ENCODE data around the gene MRGPRG.

Gene MRGPRG

DNA sequence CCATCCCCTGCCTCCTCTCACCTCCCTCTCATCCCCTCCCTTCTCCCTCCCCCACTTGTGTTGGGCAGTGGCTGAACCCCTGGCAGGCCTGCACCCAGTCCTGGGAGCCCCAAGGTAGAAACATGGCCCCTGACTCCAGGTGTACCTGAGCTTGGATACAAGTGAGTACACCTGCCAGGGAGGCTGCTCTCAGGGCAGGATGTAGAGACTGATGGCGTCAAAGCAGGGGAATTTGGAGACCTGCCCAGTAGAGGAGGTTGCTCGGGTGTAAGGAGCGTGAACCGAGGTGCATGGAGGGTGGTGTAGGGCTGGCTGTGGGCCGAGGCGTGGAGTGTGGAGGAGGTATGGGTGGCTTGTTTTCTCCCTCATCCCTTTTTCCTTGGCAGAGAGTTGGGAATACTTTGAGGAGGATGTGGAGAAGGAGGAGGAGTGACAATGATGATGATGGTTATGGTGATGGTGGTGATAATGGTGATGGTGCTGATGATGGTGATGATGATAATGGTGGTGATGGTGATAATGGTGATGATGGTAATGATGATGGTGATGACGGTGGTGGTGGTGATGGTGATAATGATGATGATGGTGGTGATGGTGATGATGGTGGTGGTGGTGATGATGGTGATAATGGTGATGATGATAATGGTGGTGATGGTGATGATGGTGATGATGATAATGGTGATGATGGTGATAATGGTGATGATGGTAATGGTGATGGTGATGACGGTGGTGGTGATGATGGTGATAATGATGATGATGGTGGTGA, 12.3 kb downstream of the MRGPRG start:
- no peak for DNase-seq

DNA sequence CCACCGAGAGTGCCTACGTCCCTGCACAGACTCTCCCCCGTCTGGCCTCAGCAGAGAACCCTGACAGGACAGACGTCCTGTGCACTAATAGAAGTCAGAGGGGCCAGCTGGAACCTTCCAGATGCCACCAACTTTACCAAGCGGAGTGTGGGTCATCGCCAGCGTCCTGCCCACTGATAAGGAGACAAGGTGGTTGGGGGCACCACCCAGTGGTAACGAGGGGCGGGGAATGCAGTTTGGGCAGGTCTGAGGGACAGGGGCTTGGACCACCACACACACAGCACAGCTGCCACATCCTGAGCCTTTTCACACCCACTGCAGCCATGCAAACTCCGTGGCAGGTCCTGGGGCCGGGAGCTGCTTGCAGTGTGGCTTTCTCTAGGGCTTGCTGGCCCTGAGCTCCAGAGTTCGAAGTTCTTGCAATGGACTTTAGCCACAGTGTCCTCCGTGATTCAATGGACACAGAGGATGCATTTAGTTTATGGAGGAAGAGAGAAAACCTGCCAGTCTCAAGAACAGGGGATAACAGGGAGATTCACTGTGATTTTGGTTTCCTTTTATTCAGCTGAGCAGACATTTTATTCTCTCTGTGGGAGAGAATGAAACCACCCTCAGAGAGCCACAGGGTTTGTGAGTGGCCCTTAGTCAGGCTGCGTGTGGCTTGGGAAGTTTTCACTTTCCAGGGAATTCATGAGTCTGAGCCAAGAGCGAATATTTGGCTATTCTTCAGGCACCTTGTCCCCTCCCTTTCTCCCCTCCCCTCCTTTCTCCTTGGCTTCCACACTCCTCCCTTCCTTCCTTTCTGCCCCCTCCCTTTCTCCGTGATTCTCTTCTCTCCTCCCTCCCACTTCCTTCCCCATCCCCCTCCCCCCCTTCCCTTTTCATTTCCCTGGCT, 13.1 kb downstream of the MRGPRG start:
- DNase-seq, result no peak

DNA sequence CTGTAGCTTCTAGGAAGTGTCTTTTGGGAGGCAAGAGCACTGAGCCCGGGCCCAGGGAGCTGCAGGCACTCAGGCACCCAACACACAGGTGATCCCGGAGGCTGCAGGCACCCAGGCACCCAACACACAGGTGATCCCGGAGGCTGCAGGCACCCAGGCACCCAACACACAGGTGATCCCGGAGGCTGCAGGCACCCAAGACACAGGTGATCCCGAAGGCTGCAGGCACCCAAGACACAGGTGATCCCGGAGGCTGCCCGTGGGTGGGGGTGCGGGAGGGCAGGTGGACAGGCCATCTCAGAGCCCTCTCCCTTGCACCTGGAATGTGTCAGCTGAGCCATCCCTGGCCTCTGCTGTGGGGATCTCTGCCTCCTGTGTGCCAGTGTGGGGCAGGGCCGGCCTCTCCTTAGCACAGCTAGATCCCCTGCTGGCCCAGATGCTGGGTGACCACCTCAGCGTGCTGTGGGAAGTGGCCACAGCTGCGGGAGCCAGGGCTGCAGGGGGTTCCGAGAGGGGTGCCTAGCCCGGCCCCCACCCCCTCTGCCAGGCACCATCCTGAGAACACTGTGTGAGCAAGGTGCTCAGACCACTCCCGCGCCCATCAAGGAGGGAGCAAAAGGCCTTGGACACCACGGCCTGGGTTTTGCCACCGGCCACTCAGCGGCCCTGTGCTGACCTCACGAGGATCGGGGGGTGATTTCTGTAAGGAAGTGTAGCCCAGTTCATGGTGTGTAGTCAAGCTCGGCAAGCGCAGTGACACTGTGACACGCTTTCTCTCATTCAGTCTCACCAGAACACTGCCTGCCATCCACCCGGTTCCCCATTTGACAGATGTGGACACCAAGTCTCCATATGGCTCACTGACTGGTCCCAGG, 14.2 kb downstream of the MRGPRG start:
- DNase-seq, result no peak

DNA sequence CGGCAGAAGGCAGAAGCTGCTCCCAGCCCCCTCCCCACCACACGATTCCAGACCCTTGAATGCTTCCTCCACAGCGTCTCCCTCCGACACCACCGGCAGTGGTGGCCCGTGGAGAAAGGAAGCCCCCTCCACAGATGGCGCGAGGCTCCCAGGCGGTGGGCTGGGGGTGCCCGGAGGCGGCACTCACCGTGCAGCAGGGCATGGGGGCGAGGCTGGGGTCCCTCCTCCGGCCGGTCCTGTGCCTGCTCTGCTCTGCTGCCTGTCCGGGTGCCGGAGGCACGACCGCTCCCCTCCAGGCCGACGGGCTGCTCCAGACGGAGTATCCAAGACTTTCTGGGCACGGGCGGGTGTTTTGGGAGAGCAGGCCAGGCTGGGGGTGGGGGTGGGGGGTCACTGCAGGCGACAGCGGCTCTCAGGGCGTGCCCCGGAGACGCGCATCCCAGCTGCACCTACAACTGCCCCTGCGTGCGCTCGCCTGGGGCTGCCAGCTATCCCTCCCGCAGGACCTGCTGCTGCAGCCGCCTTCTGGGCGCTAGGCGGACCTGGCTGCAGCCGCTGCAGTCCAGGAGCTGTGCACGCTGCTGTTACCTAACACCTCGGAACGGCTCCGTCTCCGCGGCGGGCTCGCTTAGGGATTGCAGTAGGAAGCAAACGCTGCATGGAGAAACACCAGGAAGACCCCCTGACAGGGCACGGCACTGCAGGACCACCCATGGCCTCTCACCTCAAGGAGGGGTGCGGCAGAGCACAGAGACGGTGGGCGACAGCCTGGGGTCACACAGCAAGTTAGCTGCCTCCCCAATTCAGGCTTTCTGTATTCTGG, 15.2 kb downstream of the MRGPRG start:
- DNase-seq, result no peak

- no peak for DNase-seq
Measured at GRCh38 chr11:3202759-3203158, 15.9 kb downstream of the MRGPRG start.

GRCh38 chr11:3202305-3202704, 16.3 kb downstream of the MRGPRG start:
- DNase-seq, result no peak

DNA sequence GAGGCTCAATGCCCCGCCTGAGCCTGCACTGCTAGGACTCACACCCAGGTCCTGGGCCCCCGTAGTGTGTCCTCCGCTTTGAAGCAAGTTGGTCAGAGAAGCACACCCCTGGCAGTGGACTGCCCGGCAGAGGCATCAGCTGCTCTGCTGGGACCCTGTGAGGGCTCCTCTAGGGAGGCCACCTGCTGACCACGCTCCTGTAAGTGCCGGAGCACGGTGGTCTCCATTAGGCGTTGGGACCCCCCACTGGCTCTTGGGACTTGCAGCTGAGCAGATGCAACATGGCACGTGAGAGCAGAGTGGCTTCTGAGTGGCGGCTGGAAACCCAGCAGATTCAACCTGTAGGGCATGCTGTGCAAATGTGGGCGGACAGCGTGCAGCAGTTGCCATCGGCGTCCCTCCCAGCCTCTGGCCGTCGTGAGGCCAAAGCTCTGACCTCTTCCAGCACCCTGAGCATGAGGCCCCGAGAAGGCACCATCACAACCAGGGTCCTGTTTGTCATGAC, 16.9 kb downstream of the MRGPRG start:
- no peak for DNase-seq

DNA sequence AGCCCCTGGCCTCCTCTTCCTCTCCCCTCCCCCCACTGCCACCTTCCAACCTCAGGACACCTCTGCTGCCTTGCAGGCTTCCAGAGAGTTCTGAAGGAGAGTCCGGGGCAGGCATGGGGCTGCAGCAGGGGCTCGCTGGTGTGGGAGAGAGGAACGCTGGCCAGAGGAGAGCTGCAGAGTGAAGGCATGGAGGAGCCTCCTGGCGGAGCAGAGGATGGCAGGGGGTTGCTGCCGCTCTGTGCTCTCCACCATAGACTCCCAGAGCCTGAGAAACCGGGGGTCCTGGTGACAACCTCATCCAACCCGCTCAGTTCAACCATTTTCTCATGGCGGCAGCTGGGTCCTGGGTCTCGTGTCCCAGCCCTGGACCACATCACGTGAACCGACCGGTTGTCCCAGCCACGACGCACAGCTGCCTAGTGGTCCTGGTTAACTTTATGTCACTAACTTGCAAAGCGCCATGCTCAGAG, 17.5 kb downstream of the MRGPRG start:
- DNase-seq, result no peak

- DNase-seq, result no peak
Measured at GRCh38 chr11:3200388-3201111, 18.1 kb downstream of the MRGPRG start.

DNA sequence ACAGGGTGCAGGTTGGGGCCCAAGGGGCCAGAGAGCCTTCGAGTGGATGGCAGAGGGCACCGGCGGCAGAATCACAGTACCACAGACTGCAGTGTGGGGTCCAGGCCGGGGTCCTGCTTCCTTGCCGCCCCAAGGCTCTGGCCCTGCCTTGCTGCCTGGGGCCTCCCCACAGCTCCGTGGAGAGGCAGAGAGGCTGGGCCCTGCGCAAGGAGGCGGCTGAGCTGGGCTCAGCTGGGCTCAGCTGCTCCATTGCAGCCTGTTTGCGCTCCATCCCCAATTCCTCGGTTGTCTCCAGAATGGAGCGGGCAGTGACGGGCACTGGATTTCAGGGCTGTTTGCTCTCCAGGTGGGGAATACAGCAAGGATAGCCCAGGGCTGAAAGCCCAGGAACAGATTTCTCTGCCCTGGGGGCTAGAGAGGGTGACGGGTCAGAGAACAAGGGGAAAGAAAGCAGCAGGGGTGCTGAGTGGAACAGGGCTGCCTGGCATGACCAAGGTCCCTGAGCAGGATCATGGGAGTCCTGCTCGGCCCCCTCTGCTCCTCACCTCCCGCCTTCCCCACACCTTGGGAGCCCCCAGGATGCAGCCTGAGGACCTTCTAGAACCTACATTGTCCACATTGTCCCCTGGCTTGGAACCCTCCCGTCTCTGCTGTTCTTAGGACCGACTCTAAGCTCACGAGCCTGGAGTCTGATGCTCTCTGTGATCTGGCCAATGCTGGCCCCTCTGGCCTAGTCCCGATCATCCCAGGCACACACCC, 18.9 kb downstream of the MRGPRG start:
- no peak for DNase-seq

DNA sequence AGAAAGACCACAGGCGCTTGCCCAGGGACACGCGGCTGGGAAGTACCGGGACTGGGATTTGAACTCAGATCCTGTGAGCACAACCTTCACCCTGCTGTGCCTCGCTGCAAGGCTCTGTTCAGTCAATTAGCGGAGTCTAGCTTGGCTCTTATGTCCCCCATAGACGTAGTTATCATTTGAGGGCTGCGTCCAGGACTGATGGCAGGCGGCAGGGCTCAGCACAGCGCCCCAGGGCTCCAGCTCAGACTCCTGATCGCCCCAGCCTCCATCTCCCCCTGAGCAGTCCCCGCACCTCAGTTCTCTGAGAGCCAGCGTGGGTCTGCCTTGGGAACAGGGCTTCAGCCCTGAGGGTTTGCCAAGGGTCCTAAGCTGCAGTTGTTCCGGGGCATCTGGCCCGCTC, 19.8 kb downstream of the MRGPRG start:
- DNase-seq, result no peak

- no peak for DNase-seq
Measured at GRCh38 chr11:3197878-3198528, 20.6 kb downstream of the MRGPRG start.

- DNase-seq, result no peak
Measured at GRCh38 chr11:3197044-3197695, 21.4 kb downstream of the MRGPRG start.

DNA sequence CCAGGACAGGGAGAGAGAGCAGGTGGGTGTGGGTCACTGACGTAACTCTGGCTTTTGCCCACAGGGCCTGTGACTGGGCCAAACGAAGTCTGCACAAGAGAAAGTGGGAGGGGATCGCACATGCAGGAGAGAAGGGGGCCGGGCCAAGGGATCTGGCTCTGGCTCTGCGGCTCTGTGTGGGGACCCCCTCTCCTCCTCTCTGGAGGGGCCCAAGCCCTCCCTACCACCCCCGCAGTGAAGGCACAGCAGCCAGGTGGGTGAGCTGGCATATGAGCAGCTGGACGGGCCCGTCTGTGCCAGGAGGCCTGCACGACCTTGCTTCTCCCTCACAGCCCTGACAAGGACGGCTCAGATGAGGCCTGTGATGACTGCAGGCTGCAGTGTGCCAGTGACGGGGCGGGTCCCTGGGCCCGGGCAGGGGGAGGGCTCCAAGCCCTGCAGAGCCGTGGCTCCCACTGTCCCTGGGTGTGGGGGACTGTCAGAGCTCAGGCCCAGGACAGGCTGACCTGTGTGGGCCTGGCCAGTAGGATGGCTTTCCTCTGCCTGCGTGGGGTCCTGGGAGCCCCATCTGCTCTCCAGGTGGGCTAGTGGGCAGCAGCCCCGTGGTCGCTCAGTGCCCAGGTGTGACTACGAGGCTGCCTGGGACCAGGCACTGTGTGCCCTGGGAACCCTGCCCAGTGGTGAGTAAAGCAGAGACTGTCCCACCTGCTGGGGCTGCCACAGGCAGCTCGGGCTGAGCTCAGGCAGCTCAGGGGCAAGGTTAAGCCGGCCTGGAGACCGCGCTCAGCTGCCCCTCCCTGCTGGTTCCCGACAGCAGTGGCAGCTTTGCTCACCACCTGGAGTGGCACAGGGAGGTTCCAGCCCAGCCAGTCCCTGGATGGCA, 22.2 kb downstream of the MRGPRG start:
- DNase-seq, result no peak

DNA sequence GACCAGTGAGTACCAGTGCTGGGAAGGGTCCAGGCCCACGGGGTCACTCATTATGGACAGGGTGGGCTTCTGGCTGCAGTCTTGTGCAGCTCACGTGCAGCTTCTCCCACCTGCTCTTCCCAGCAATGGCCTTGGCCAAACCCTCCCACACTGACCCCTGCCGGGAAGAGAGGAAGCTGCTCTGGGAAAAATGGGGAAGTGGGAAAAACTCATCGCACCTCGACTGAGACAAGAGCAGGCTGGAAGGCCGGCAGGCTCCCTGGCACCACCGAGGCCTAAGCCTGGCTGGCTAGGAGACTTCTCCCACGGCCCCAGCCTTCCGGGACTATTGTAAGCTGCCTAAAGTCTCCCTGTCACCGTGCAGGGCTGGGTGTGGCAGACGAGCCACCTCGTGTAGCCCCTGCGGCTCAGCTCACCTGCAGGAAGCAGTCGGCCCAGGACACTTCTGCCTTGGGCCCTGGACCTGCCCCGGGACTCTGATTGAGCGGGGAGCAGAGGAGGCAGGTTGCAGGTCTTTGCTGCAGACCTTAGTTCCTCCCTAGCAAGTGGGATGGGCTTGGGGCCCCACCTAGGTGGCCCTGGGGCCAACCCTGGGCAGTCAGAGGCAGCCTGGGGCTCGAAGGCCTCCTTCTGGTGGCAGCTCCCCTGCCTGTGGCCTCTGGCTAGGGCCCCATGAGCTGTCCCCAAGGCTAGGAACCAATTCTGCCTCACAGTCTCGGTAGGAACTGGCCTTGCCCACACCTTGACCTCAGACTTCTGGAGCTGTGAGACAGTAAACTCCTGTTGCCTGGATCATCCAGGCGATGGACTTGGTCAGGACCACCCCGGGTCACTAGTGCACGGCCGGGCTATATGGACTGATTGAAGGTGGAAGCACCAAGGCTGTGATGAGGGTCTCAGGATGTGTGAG, 23.1 kb downstream of the MRGPRG start:
- DNase-seq, result peak; percentile 11

- DNase-seq, result no peak
Measured at GRCh38 chr11:3194016-3194816, 24.4 kb downstream of the MRGPRG start.

Data from fibroblast of skin of right quadriceps (primary cell).